ENCODE results near the gene POLK.
A peak's percentile ranks its signal among the peaks of the same experiment; 100 is the strongest.

Gene POLK

GRCh38 chr5:75510417-75510835 is 1.3 kb upstream of the POLK start:
- DNase-seq (ENCODE audit: low spot score) = peak; percentile 11
- TF ChIP-seq CTCF (IDR thresholded peaks at IDR 0.05; ENCODE audit: extremely low read depth, insufficient read depth, missing control alignments) = no peak
- in situ Hi-C loops (cut with MboI; ENCODE audit: low pct_unique_long_range_greater_than_20kb, low sequenced_read_pairs, unreplicated experiment) = loop anchor here (5.0 kb wide), 1 partner anchor 62 kb away; no protein-coding TSS in a partner anchor

- in situ Hi-C loops (cut with MboI; ENCODE audit: low pct_unique_long_range_greater_than_20kb, low sequenced_read_pairs, unreplicated experiment) = loop anchor here (5.0 kb wide), 1 partner anchor 61 kb away; no protein-coding TSS in a partner anchor
- peak; percentile 21 for DNase-seq (ENCODE audit: low spot score)
- TF ChIP-seq CTCF (IDR thresholded peaks at IDR 0.05; ENCODE audit: extremely low read depth, insufficient read depth, missing control alignments) = no peak
These were observed 756 bp upstream of the POLK start for GRCh38 chr5:75510836-75511434.

GRCh38 chr5:75512383-75513074 is 838 bp downstream of the POLK start:
- peak; percentile 9 for DNase-seq (ENCODE audit: low spot score)
- no peak for TF ChIP-seq CTCF (IDR thresholded peaks at IDR 0.05; ENCODE audit: extremely low read depth, insufficient read depth, missing control alignments)
- in situ Hi-C loops (cut with MboI; ENCODE audit: low pct_unique_long_range_greater_than_20kb, low sequenced_read_pairs, unreplicated experiment) = loop anchor here (5.0 kb wide), 1 partner anchor 60 kb away; no protein-coding TSS in a partner anchor

- in situ Hi-C loops (cut with MboI; ENCODE audit: low pct_unique_long_range_greater_than_20kb, low sequenced_read_pairs, unreplicated experiment) = loop anchor here (5.0 kb wide), 1 partner anchor 58 kb away; no protein-coding TSS in a partner anchor
- no peak for TF ChIP-seq CTCF (IDR thresholded peaks at IDR 0.05; ENCODE audit: extremely low read depth, insufficient read depth, missing control alignments)
- DNase-seq (ENCODE audit: low spot score) = peak; percentile 3
These were observed 2.1 kb downstream of the POLK start for GRCh38 chr5:75513841-75514240.

GRCh38 chr5:75514323-75514722 is 2.6 kb downstream of the POLK start:
- in situ Hi-C loops (cut with MboI; ENCODE audit: low pct_unique_long_range_greater_than_20kb, low sequenced_read_pairs, unreplicated experiment) = loop anchor here (5.0 kb wide), 1 partner anchor 58 kb away; no protein-coding TSS in a partner anchor
- no peak for DNase-seq (ENCODE audit: low spot score)
- TF ChIP-seq CTCF (IDR thresholded peaks at IDR 0.05; ENCODE audit: extremely low read depth, insufficient read depth, missing control alignments) = no peak

GRCh38 chr5:75519761-75520160 is 8.1 kb downstream of the POLK start:
- TF ChIP-seq CTCF (IDR thresholded peaks at IDR 0.05; ENCODE audit: extremely low read depth, insufficient read depth, missing control alignments) = no peak
- in situ Hi-C loops (cut with MboI; ENCODE audit: low pct_unique_long_range_greater_than_20kb, low sequenced_read_pairs, unreplicated experiment) = no loop called here
- no peak for DNase-seq (ENCODE audit: low spot score)

Data from GM13977 (cell line).